Measurements from ENCODE around the gene CCDC13. TPM values are rescaled to one million over a fixed set of nuclear protein-coding genes. Genes with fewer than 3 reads are reported as not detected.

Gene CCDC13
- total RNA-seq, 1 experiment from 2014 or later: 0.41 TPM

DNA sequence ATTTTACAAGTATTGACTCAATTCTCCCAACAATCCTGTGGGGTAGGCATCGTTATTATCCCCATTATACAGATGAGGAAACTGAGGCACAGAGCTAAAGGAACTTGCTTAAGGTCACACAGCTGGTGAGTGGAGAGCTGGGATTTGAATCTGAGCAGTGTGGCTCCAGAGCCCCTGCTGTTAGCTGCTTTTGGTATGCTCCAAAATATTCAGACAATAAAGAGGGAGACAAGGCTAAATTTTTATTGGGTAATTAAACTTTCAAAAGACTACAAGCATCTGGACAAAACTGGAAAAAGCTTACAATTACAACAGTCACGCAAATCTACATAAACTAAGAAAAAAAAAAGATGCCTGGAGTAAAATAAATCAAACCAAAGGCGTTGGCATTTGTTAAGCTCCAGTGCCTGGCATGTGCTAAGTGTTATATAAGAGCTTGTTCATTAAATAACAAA is 27.7 kb downstream of the CCDC13 start:
- Histone ChIP-seq H3K9me3 (ENCODE audit: insufficient read depth, low read depth) (no peaks in the 10 kb centered on the region), H4K20me1 (ENCODE audit: insufficient read depth) (no peaks in the 10 kb centered on the region), H3K4me3 (no peak overlapping the region), H3K9me2 (ENCODE audit: insufficient read depth) (no peaks in the 10 kb centered on the region), H3K4me2 (no peak overlapping the region), H3K27me3 (ENCODE audit: insufficient read depth, low read depth) (no peaks in the 10 kb centered on the region), H3K4me1 (replicated peaks; ENCODE audit: insufficient read depth) (0 out of 2 replicates have a peak, but pooled peaks cover 12% of the 10 kb centered on the region), H3K27ac (no peak overlapping the region), H3K79me2 (ENCODE audit: low read depth) (no peaks in the 10 kb centered on the region), H2AFZ (no peak overlapping the region), H3F3A (ENCODE audit: insufficient read depth, low read depth) (0 out of 2 replicates have a peak, but pooled peaks cover 3% of the 10 kb centered on the region), H3K36me3 (ENCODE audit: low read depth) (no peaks in the 10 kb centered on the region)
- TF ChIP-seq EZH2 (IDR thresholded peaks at IDR 0.05; ENCODE audit: low read depth): no peak
- TF ChIP-seq, protein P1, sequence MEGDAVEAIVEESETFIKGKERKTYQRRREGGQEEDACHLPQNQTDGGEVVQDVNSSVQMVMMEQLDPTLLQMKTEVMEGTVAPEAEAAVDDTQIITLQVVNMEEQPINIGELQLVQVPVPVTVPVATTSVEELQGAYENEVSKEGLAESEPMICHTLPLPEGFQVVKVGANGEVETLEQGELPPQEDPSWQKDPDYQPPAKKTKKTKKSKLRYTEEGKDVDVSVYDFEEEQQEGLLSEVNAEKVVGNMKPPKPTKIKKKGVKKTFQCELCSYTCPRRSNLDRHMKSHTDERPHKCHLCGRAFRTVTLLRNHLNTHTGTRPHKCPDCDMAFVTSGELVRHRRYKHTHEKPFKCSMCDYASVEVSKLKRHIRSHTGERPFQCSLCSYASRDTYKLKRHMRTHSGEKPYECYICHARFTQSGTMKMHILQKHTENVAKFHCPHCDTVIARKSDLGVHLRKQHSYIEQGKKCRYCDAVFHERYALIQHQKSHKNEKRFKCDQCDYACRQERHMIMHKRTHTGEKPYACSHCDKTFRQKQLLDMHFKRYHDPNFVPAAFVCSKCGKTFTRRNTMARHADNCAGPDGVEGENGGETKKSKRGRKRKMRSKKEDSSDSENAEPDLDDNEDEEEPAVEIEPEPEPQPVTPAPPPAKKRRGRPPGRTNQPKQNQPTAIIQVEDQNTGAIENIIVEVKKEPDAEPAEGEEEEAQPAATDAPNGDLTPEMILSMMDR (conservative IDR thresholded peaks at IDR 0.05): no peak
- no TSS peak for BruUV-seq (replicated peaks)
- DNase-seq: no peak
- POLR2A ChIA-PET (ENCODE audit: unreplicated experiment): no interaction called here
- intact Hi-C loops (cut with micrococcal nuclease; ENCODE audit: unreplicated experiment): loop anchor here (2.0 kb wide), 2 partner anchors 93 to 173 kb away; partner anchors contain the start of gene ZBTB47
- CTCF ChIA-PET: interaction anchor here (0.5 to 0.9 kb wide), 3 partner anchors 130 to 179 kb away, joined by 3 to 9 read pairs (median 4); no protein-coding TSS in a partner anchor

DNA sequence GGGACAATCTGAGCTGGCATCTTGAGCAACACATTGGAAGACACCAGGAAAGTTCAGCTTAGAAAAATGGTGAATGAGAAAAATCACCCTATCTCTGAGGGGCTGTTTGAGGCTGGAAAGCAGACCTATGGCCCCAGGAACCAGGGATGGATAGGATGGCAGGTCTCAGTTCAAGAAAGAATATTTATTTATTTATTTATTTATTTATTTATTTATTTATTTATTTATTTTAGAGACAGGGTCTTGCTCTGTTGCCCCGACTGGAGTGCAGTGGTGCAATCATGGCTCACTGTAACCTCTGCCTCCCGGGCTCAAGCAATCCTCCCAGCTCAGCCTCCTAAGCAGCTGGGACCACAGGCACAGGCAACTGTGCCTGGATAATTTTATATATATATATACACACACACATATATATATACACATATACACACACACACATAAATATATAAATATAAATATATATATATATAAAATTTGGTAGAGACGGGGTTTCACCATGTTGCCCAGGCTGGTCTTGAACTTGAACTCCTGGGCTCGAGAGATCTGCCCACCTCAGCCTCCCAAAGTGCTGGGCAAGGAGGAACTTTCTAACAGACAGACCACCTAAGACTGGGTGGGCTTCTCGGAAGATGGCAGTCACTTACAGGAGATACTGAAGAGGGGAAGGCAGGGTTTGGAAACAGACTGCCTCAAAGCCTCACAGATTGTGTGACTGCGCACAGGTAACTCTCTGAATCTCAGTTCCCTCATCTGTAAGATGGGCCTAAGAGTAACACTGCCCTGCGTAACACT is 29.7 kb downstream of the CCDC13 start:
- intact Hi-C loops (cut with micrococcal nuclease; ENCODE audit: unreplicated experiment): loop anchor here (5.0 kb wide), 1 partner anchor 186 kb away; no protein-coding TSS in a partner anchor
- CTCF ChIA-PET: no interaction called here

DNA sequence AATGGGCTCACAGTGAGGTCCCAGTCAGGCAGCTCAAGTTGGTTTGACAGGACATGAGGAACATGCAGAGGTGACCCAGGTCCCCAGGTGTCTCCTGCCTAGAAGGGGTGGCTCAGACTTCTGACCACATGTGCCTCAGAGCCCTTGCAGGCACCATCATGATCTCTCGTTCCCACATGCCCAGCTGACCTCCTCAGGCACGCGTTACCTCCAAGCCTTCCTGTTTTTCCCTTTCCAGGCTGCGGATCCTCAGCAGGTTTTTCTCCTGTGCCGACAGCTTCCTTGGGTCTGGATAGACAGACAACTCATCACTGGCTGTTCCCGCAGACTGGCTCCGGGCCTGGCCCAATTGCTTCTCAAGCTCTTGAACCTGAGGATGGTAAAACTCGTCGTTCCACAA is 30.4 kb downstream of the CCDC13 start:
- no peaks in the 10 kb centered on the region for H4K20me1 ChIP-seq (ENCODE audit: insufficient read depth)
- H3F3A ChIP-seq (ENCODE audit: insufficient read depth, low read depth): 0 out of 2 replicates have a peak, but pooled peaks cover 3% of the 10 kb centered on the region
- H3K36me3 ChIP-seq (ENCODE audit: low read depth): no peaks in the 10 kb centered on the region
- no peaks in the 10 kb centered on the region for H3K79me2 ChIP-seq (ENCODE audit: low read depth)
- H2AFZ ChIP-seq: no peak overlapping the region
- 0 out of 2 replicates have a peak, but pooled peaks cover 12% of the 10 kb centered on the region for H3K4me1 ChIP-seq (replicated peaks; ENCODE audit: insufficient read depth)
- ChIA-PET CTCF (no interaction called here), POLR2A (ENCODE audit: unreplicated experiment) (no interaction called here)
- DNase-seq: no peak
- intact Hi-C loops (cut with micrococcal nuclease; ENCODE audit: unreplicated experiment): loop anchor here (5.0 kb wide), 1 partner anchor 185 kb away; no protein-coding TSS in a partner anchor
- BruUV-seq (replicated peaks): no TSS peak
- no peaks in the 10 kb centered on the region for H3K9me2 ChIP-seq (ENCODE audit: insufficient read depth)
- no peak overlapping the region for H3K4me3 ChIP-seq
- no peak overlapping the region for H3K4me2 ChIP-seq
- no peak for TF ChIP-seq EZH2 (IDR thresholded peaks at IDR 0.05; ENCODE audit: low read depth)
- TF ChIP-seq, protein P1 (conservative IDR thresholded peaks at IDR 0.05): no peak
- no peaks in the 10 kb centered on the region for H3K9me3 ChIP-seq (ENCODE audit: insufficient read depth, low read depth)
- H3K27me3 ChIP-seq (ENCODE audit: insufficient read depth, low read depth): no peaks in the 10 kb centered on the region
- no peak overlapping the region for H3K27ac ChIP-seq

More for the DNA sequence above, 29.7 kb downstream of the CCDC13 start:
- no peak overlapping the region for H3K27ac ChIP-seq
- H3K4me3 ChIP-seq: no peak overlapping the region
- BruUV-seq (replicated peaks): no TSS peak
- no peaks in the 10 kb centered on the region for H3K9me3 ChIP-seq (ENCODE audit: insufficient read depth, low read depth)
- no peaks in the 10 kb centered on the region for H3K79me2 ChIP-seq (ENCODE audit: low read depth)
- POLR2A ChIA-PET (ENCODE audit: unreplicated experiment): no interaction called here
- no peaks in the 10 kb centered on the region for H4K20me1 ChIP-seq (ENCODE audit: insufficient read depth)
- H2AFZ ChIP-seq: no peak overlapping the region
- H3K4me1 ChIP-seq (replicated peaks; ENCODE audit: insufficient read depth): 0 out of 2 replicates have a peak, but pooled peaks cover 12% of the 10 kb centered on the region
- no peaks in the 10 kb centered on the region for H3K27me3 ChIP-seq (ENCODE audit: insufficient read depth, low read depth)
- H3K9me2 ChIP-seq (ENCODE audit: insufficient read depth): no peaks in the 10 kb centered on the region
- H3F3A ChIP-seq (ENCODE audit: insufficient read depth, low read depth): 0 out of 2 replicates have a peak, but pooled peaks cover 3% of the 10 kb centered on the region
- H3K36me3 ChIP-seq (ENCODE audit: low read depth): no peaks in the 10 kb centered on the region
- H3K4me2 ChIP-seq: no peak overlapping the region
- TF ChIP-seq EZH2 (IDR thresholded peaks at IDR 0.05; ENCODE audit: low read depth): no peak
- TF ChIP-seq, protein P1 (conservative IDR thresholded peaks at IDR 0.05): no peak
- no peak for DNase-seq
